ENCODE measurements around the gene ZNF771. TPM values are rescaled to one million over a fixed set of nuclear protein-coding genes. Genes with fewer than 3 reads are reported as not detected.

The ZNF771 gene
- polyA plus RNA-seq, 1 donor (not counting 4 experiments of a cell fraction or from before 2014, with no cell fraction given) = 4.0 TPM

GRCh38 chr16:30378236-30379157 lies 28.9 kb upstream of the ZNF771 start:
- H3K4me3 ChIP-seq (ENCODE audit: control insufficient read depth in 2 of 3, extremely low read depth in 1 of 3, insufficient read depth in 2 of 3, low read depth in 1 of 3, low read length in 3 of 3) = peak overlapping the region; percentile 42 to 81 (median 77)
- H2AFZ ChIP-seq (ENCODE audit: control insufficient read depth, low read length) = peak overlapping the region; percentile 92
- H3K27me3 ChIP-seq (ENCODE audit: control insufficient read depth, extremely low read depth, insufficient read depth, low read length) = no peaks in the 10 kb centered on the region
- H4K20me1 ChIP-seq (ENCODE audit: control insufficient read depth, extremely low read depth, insufficient read depth, low read length) = no peaks in the 10 kb centered on the region
- no peaks in the 10 kb centered on the region for H3K9me1 ChIP-seq (ENCODE audit: control insufficient read depth, extremely low read depth, insufficient read depth, low read length)
- peaks cover 0 to 2% of the 10 kb centered on the region in 2 experiments for H3K36me3 ChIP-seq (ENCODE audit: control insufficient read depth in 2 of 2, extremely low read depth in 1 of 2, insufficient read depth in 2 of 2, low read length in 2 of 2)
- peak; percentile 44 for FAIRE-seq
- peak overlapping the region; percentile 89 for H3K9ac ChIP-seq (ENCODE audit: control insufficient read depth, extremely low read depth, insufficient read depth, low read length)
- peak overlapping the region; percentile 71 for H3K4me2 ChIP-seq (ENCODE audit: control insufficient read depth, extremely low read depth, insufficient read depth, low read depth, low read length)
- TF ChIP-seq EZH2 (IDR thresholded peaks at IDR 0.05; ENCODE audit: low read length) (no peak), CTCF (optimal IDR thresholded peaks at IDR 0.05 in 1 of 3, IDR thresholded peaks at IDR 0.05 in 1 of 3, conservative IDR thresholded peaks at IDR 0.05 in 1 of 3; ENCODE audit: extremely low read depth in 1 of 3, insufficient read depth in 2 of 3, low read length in 3 of 3) (peak in 2 of 3 experiments; percentile 27 to 28)
- H3K79me2 ChIP-seq (ENCODE audit: control insufficient read depth, insufficient read depth, low read length) = no peaks in the 10 kb centered on the region
- H3K4me1 ChIP-seq (ENCODE audit: control insufficient read depth, extremely low read depth, insufficient read depth, low read length) = peaks cover 9% of the 10 kb centered on the region
- no peaks in the 10 kb centered on the region for H3K9me3 ChIP-seq (ENCODE audit: control insufficient read depth, low read depth, low read length)
- dilution Hi-C loops (cut with MboI; ENCODE audit: extremely low pct_ligation_motif_present, low sequenced_read_pairs) = no loop called here
- DNase-seq (ENCODE audit: low read depth, low spot score) = no peak
- H3K27ac ChIP-seq (ENCODE audit: control insufficient read depth, insufficient read depth, low read length) = peak overlapping the region; percentile 90

- Histone ChIP-seq H3K36me3 (ENCODE audit: control insufficient read depth in 2 of 2, extremely low read depth in 1 of 2, insufficient read depth in 2 of 2, low read length in 2 of 2) (peaks cover 0 to 2% of the 10 kb centered on the region in 2 experiments), H3K27me3 (ENCODE audit: control insufficient read depth, extremely low read depth, insufficient read depth, low read length) (no peaks in the 10 kb centered on the region), H4K20me1 (ENCODE audit: control insufficient read depth, extremely low read depth, insufficient read depth, low read length) (no peaks in the 10 kb centered on the region), H3K79me2 (ENCODE audit: control insufficient read depth, insufficient read depth, low read length) (no peaks in the 10 kb centered on the region), H3K9ac (ENCODE audit: control insufficient read depth, extremely low read depth, insufficient read depth, low read length) (peak overlapping the region; percentile 89), H3K27ac (ENCODE audit: control insufficient read depth, insufficient read depth, low read length) (peak overlapping the region; percentile 67), H3K4me3 (ENCODE audit: control insufficient read depth in 2 of 3, extremely low read depth in 1 of 3, insufficient read depth in 2 of 3, low read depth in 1 of 3, low read length in 3 of 3) (peak overlapping the region; percentile 22 to 81 (median 49)), H3K4me2 (ENCODE audit: control insufficient read depth, extremely low read depth, insufficient read depth, low read depth, low read length) (peak overlapping the region; percentile 71), H3K9me3 (ENCODE audit: control insufficient read depth, low read depth, low read length) (no peaks in the 10 kb centered on the region), H2AFZ (ENCODE audit: control insufficient read depth, low read length) (peak overlapping the region; percentile 92), H3K9me1 (ENCODE audit: control insufficient read depth, extremely low read depth, insufficient read depth, low read length) (no peaks in the 10 kb centered on the region), H3K4me1 (ENCODE audit: control insufficient read depth, extremely low read depth, insufficient read depth, low read length) (peaks cover 9% of the 10 kb centered on the region)
- TF ChIP-seq EZH2 (IDR thresholded peaks at IDR 0.05; ENCODE audit: low read length) = no peak
- TF ChIP-seq CTCF (optimal IDR thresholded peaks at IDR 0.05 in 1 of 3, IDR thresholded peaks at IDR 0.05 in 1 of 3, conservative IDR thresholded peaks at IDR 0.05 in 1 of 3; ENCODE audit: extremely low read depth in 1 of 3, insufficient read depth in 2 of 3, low read length in 3 of 3) = no peak
- dilution Hi-C loops (cut with MboI; ENCODE audit: extremely low pct_ligation_motif_present, low sequenced_read_pairs) = no loop called here
- DNase-seq (ENCODE audit: low read depth, low spot score) (no peak), FAIRE-seq (no peak)
These were observed 28.1 kb upstream of the ZNF771 start for GRCh38 chr16:30379158-30379783.
